Measurements from ENCODE around the gene GCSAML.

DNA sequence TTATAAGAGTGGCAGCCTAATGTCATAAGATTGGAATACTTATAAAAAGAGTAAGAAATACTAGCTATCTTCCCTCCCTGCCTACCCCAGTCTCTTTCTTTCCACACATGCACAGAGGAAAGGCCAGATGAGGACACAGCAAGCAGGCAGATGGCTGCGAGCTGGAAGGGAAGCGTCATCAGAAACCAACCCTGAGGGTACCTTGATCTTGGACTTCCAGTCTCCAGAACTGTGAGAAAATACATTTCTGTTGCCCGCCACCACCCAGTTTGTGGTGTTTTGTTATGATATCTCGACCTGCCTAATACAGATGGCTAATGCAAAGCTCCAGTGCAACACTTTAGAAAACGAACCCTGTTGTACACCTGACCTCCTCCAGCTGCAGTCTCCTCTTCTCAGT, 10.4 kb upstream of the GCSAML start:
- TF ChIP-seq, protein P1, sequence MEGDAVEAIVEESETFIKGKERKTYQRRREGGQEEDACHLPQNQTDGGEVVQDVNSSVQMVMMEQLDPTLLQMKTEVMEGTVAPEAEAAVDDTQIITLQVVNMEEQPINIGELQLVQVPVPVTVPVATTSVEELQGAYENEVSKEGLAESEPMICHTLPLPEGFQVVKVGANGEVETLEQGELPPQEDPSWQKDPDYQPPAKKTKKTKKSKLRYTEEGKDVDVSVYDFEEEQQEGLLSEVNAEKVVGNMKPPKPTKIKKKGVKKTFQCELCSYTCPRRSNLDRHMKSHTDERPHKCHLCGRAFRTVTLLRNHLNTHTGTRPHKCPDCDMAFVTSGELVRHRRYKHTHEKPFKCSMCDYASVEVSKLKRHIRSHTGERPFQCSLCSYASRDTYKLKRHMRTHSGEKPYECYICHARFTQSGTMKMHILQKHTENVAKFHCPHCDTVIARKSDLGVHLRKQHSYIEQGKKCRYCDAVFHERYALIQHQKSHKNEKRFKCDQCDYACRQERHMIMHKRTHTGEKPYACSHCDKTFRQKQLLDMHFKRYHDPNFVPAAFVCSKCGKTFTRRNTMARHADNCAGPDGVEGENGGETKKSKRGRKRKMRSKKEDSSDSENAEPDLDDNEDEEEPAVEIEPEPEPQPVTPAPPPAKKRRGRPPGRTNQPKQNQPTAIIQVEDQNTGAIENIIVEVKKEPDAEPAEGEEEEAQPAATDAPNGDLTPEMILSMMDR (IDR thresholded peaks at IDR 0.05): no peak
- TF ChIP-seq POLR2A (IDR thresholded peaks at IDR 0.05): no peak
